ENCODE results near the gene RFTN1. TPM values are rescaled to one million over a fixed set of nuclear protein-coding genes. Genes with fewer than 3 reads are reported as not detected.

The RFTN1 gene
- total RNA-seq, 1 experiment from 2014 or later = 0.90 TPM

DNA sequence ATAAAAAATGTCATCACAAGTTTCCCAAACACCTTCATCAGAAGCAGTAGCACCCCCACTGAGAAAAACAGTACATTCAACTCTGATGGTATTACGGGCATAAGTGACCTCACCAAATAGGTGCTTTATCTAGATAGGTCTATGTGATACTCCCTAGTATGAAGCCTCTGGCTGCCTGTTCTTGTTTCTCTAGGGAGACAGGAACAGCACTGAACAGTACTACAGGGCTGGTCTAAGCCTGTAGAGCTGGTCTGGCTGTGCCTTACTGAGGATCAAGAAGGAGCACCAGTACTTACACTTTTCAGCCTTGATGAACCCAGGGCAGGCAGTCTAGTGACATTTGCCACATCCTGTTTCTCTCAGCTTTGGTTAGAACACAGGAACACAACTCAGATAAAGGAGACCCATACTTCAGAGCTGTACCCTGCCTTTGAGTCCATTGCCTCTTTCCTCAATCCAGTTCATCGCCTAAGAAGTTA lies 212.6 kb downstream of the RFTN1 start:
- DNase-seq = no peak

DNA sequence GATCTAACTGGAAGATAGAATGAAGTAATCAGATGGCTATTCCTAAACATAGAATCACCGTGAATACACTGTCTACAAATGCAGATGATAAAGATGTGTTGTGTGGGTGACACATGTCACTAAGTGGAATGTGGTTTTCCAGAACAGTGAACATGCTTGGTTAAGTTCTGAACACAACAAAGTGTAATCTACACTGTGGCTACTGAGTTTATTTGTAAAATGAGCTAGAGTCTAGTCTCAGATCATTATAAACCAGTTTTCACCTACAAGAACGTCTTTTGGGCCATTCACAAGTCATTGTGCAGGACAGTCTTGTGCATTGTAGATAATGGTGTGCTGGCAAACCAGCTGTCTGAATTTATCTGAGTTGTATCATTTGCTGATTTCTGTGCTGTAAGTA lies 213.2 kb downstream of the RFTN1 start:
- H3K27me3 ChIP-seq (ENCODE audit: control insufficient read depth, insufficient read depth, low read length) = no peaks in the 10 kb centered on the region
- DNase-seq = no peak
- no peak overlapping the region for H3K4me3 ChIP-seq (ENCODE audit: insufficient read depth, low read depth, low read length)
- H3K36me3 ChIP-seq (replicated peaks; ENCODE audit: control insufficient read depth, insufficient read depth, low read length) = peaks cover 3% of the 10 kb centered on the region

More for the DNA sequence above, 212.6 kb downstream of the RFTN1 start:
- H3K36me3 ChIP-seq (replicated peaks; ENCODE audit: control insufficient read depth, insufficient read depth, low read length) = peaks cover 2% of the 10 kb centered on the region
- no peaks in the 10 kb centered on the region for H3K27me3 ChIP-seq (ENCODE audit: control insufficient read depth, insufficient read depth, low read length)
- H3K4me3 ChIP-seq (ENCODE audit: insufficient read depth, low read depth, low read length) = no peak overlapping the region

DNA sequence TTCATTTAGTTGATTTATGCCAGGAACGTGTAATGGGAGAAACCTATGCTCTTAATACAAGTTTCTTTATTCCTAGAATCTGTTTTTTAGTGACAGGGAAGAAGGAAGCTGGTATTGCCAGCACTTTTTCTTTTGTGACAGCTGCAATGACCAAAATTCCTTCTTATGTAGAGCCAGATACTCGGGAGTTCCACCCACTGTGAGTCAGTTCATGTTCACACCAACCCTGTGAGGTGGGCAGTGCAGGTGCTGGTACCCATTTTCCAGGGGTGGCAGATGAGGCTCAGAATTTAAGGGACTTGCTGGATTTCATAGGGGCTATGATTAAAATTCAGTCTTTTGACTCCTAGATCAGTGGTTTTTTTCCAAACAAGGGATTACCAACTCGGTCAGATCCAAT lies 213.8 kb downstream of the RFTN1 start:
- H3K36me3 ChIP-seq (replicated peaks; ENCODE audit: control insufficient read depth, insufficient read depth, low read length) = peaks cover 2% of the 10 kb centered on the region
- no peak overlapping the region for H3K4me3 ChIP-seq (ENCODE audit: insufficient read depth, low read depth, low read length)
- no peak for DNase-seq
- no peaks in the 10 kb centered on the region for H3K27me3 ChIP-seq (ENCODE audit: control insufficient read depth, insufficient read depth, low read length)

DNA sequence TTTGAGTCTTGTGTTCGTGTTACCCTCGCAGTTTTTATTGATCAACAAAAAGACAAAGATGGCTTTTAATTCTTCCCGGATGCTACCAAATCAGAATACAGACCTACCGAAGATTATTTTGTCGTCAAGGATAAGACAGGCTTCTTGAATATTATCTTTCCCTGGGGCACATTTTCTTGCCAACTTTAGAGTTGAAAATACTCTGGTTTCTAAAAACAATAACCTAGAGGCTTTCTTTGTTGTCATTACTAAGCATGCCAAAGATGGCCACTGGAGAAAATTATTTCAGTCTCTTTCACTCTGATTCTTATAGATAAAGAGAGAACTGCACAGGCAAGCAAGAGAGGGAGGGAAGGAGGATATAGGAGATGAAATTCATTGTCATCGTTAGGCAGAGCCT lies 214.6 kb downstream of the RFTN1 start:
- H3K36me3 ChIP-seq (replicated peaks; ENCODE audit: control insufficient read depth, insufficient read depth, low read length) = peaks cover 2% of the 10 kb centered on the region
- DNase-seq = no peak
- no peak overlapping the region for H3K4me3 ChIP-seq (ENCODE audit: insufficient read depth, low read depth, low read length)
- no peaks in the 10 kb centered on the region for H3K27me3 ChIP-seq (ENCODE audit: control insufficient read depth, insufficient read depth, low read length)

DNA sequence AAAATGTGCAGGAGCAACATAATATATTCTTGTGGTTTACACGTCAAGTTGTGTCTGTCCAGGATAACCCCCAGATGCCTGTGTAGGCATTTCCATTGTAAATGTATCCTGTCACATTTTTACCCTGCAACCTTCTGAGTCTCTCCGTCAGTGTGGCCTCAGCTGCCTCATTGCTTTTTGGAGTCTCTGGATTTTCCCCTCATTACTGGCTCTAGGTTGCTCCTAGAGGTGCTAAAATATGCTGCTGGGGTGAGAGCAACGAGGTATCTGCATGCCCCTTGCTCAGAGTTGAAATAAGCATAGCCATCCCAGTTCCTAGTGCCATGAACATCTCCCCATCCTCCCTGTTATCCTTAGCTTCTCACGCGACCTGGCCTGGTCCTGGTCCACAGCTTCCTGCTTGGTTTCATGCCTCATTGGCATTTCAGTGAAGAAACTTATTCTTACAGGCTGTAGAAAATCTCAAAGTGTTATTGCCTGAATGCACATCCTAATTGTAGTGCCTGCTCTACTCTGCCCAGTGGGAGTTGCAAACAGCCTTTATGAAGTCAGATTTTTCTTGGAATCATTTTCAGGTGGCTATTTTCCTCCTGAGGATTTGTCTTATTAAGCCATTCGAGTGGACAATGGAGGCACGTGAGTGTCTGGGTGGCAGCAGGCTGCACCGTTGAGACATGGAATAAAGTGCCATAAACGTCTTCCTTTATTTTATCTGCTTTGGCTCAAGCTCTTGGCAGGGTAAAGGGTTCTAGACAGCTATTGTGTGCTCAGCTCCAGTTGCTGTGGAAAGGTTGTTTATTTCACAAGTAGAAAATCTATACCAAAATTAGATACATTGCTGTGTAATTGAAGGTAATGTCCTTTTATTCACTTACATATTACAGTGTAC lies 215.3 kb downstream of the RFTN1 start:
- H3K4me3 ChIP-seq (ENCODE audit: insufficient read depth, low read depth, low read length) = no peak overlapping the region
- peaks cover 2% of the 10 kb centered on the region for H3K36me3 ChIP-seq (replicated peaks; ENCODE audit: control insufficient read depth, insufficient read depth, low read length)
- no peaks in the 10 kb centered on the region for H3K27me3 ChIP-seq (ENCODE audit: control insufficient read depth, insufficient read depth, low read length)
- DNase-seq = no peak

DNA sequence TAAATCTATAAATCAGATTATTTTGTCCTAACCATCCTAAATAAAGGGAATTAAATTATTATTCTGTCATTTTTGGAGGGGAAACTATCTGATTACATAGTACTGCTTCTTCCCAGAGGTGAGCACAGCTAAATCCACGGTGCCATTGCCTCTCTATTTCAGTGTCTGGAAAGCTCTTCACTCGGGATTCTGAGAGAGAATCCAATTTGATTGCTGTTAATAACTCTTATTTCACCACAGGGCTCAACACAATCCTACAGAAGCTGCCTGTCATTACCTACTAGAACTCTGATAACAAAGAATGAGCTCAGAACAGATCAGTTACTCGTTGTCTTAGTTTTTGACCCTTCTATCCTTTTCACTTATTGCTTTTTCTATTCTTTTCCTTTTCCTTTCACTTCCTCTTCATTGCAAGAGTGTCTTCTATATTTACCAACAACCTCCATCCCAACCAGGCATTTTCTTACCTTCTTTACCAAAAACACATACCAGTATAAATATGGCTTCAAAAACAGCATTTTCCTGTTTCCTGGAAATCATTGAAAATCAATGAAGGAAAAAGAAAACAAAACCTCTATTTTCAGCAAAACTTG lies 218.1 kb downstream of the RFTN1 start:
- H3K27me3 ChIP-seq (ENCODE audit: control insufficient read depth, insufficient read depth, low read length) = no peaks in the 10 kb centered on the region
- H3K36me3 ChIP-seq (replicated peaks; ENCODE audit: control insufficient read depth, insufficient read depth, low read length) = peaks cover 2% of the 10 kb centered on the region
- DNase-seq = no peak
- H3K4me3 ChIP-seq (ENCODE audit: insufficient read depth, low read depth, low read length) = no peak overlapping the region

DNA sequence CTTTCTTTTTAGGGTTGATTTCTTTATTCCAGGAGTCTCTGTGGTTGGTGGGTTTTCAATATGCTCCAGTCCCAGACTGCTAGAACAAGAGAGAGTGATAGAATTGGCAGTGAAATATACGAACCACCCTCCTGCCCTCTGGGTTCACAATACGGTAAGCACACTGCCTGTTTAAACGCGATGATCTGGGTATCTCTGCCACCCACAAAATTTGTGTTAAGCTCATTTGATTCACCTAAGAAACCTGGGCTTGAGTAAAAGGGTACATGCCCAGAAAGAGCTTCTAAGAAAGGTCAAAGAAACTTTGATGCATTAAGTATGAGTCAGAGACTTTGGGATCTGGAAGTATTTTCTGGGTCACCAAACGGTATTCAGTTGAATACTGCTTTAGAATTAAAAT lies 218.7 kb downstream of the RFTN1 start:
- Histone ChIP-seq H3K36me3 (replicated peaks; ENCODE audit: control insufficient read depth, insufficient read depth, low read length) (peaks cover 2% of the 10 kb centered on the region), H3K4me3 (ENCODE audit: insufficient read depth, low read depth, low read length) (no peak overlapping the region), H3K27me3 (ENCODE audit: control insufficient read depth, insufficient read depth, low read length) (no peaks in the 10 kb centered on the region)
- no peak for DNase-seq

DNA sequence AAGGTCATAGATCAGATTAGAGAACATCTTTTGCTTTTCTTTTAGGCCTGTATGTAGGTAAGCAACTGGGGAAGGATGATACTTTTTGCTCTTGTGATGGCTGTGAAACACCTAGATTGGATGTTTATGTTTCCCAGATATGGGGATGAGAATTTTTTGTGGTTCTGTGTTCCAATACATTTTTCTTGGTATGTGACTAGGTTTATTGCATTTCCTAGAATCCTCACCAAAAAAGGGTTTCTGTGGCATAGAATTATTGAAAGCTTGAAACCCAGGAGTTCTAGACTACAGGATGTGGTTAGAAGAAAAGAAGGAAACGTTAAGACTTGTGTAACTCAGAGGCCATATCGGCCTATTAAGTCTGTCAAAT lies 222.7 kb downstream of the RFTN1 start:
- H3K4me3 ChIP-seq (ENCODE audit: insufficient read depth, low read depth, low read length) = no peak overlapping the region
- no peaks in the 10 kb centered on the region for H3K27me3 ChIP-seq (ENCODE audit: control insufficient read depth, insufficient read depth, low read length)
- H3K36me3 ChIP-seq (replicated peaks; ENCODE audit: control insufficient read depth, insufficient read depth, low read length) = peaks cover under 1% of the 10 kb centered on the region
- no peak for DNase-seq

DNA sequence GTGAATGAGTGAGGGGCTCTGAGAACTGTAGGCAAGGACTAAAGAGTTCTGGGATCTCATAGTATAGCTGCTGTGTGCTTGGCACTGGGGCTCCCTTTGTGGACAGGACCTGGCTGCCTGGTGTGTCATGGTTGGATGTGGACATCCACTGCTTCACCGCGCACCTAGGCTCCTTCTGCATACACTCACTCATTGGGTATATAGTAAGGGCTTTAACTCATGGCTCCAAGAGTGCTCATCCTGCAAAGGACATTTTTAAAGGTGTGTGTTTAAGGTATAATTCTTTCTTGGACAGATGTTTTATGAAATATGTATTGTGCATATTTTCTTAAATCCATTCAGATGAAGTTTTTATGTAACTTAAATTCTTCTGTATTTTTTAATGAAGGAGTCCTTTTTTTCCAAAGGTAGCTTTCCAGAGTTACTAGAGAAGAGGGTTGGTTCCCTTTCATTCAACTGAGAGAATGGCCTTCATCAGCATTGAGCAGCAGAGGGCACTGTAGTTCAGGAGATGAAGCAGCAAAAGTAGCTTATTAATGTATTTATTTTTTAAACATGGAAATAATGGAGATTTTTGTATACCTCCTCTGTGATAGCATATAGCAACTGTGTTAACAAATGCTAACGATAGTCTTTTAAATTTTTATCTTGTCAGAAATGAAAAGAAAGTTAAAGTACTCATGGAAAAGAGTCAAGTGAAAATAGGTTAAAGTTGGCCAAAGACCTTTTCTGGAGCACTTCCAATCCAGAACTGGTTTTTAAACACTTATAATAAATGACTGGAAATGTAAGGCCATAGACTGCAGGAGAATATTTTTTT lies 223.3 kb downstream of the RFTN1 start:
- DNase-seq = no peak
- H3K4me3 ChIP-seq (ENCODE audit: insufficient read depth, low read depth, low read length) = no peak overlapping the region
- no peaks in the 10 kb centered on the region for H3K27me3 ChIP-seq (ENCODE audit: control insufficient read depth, insufficient read depth, low read length)
- no peaks in the 10 kb centered on the region; the same call in 1 of the 2 replicates for H3K36me3 ChIP-seq (replicated peaks; ENCODE audit: control insufficient read depth, insufficient read depth, low read length)

DNA sequence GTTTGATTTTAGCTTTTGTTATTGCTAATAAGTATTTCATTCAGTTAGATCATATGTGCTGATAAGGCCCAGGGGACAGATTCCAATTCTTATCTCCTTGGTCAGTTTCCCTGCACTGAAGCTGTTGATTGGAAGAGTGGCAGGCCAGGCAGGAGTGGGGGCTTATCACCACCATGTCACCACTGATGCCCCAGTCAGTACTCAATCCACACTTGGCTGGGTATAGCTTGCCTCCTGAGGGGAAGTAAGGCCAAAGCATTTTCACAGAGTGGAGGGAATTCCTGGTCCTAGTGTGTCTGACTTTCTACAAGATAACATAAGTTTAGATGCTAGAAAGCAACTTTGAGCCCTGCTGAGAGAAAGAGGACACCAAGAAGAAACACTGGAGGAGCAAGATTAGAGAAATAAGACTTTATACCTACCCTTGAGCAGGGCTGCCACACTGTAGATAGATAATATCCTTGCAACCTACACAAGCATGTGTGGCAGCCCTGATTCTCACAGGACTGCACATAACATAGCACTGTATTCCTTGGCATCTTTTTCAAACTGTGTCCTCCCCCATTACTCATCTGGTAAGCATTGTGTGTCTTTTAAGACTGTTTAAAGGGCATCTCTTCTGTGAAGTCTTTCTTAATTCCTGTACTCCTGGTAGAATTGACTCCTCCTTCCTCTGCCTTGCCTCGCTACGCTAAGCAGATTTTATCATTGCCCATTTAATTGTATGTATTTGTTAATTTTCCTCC lies 224.2 kb downstream of the RFTN1 start:
- no peak for DNase-seq
- no peak overlapping the region for H3K4me3 ChIP-seq (ENCODE audit: insufficient read depth, low read depth, low read length)
- H3K36me3 ChIP-seq (replicated peaks; ENCODE audit: control insufficient read depth, insufficient read depth, low read length) = no peaks in the 10 kb centered on the region; the same call in 1 of the 2 replicates
- no peaks in the 10 kb centered on the region for H3K27me3 ChIP-seq (ENCODE audit: control insufficient read depth, insufficient read depth, low read length)

DNA sequence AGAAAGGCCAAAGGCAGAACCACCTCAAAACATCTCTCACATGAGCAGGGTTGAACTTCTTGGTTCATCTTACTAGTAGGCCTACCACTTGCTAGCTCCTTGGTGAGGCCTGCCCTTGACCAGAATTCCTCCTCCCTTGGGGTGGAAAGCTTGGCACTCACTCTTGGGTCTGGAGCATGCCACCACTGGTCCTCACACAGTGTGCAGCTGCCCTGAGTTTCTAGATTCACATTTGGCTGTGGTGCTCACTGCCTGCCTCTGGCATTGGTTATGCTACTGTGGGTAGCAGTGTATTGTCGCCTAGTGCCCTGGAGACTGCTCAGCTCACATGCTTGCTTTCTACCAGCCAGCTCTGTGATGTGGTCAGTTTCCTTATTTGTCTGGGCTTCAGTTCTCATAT lies 224.8 kb downstream of the RFTN1 start:
- Histone ChIP-seq H3K4me3 (ENCODE audit: insufficient read depth, low read depth, low read length) (no peak overlapping the region), H3K27me3 (ENCODE audit: control insufficient read depth, insufficient read depth, low read length) (no peaks in the 10 kb centered on the region), H3K36me3 (replicated peaks; ENCODE audit: control insufficient read depth, insufficient read depth, low read length) (peaks cover 1% of the 10 kb centered on the region)
- no peak for DNase-seq

DNA sequence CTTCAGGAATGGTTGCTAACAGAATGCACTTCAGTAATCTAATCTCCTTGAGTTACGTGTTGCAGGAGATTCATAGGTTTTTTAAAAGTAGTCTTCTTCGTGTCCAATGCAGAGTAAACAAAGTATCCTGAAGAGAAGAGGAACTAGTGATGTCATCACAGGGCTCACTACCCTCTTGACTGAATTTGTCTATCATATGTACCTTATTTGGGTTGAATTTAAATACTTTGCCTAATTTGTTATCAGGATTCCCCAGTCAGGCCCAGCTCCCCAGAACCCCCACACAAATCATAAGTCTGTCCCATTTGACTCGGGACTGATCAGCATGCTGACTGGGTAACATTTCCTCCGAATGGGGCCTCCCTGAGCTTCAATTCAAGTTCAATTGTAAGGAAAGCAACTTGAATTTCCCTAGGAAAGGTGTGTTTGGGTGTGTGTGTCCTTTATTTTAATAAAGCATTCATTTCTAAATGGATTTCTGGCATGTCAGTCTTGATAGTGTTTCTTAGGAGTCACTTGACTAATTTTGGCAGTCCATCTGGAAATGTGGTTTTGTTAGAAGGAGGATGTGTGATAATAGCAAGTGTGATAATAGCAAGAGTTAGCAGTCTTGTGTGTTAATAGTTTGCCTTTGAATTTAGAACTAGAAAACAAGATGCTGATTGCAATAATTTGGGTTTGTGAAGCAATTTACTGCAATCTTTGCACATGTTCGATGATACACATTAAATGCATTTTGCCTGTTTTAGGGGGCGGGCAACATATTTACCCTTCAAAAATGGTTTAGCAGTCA lies 226.6 kb downstream of the RFTN1 start:
- no peak for DNase-seq
- Histone ChIP-seq H3K36me3 (replicated peaks; ENCODE audit: control insufficient read depth, insufficient read depth, low read length) (peaks cover 3% of the 10 kb centered on the region), H3K4me3 (ENCODE audit: insufficient read depth, low read depth, low read length) (no peak overlapping the region), H3K27me3 (ENCODE audit: control insufficient read depth, insufficient read depth, low read length) (no peaks in the 10 kb centered on the region)

DNA sequence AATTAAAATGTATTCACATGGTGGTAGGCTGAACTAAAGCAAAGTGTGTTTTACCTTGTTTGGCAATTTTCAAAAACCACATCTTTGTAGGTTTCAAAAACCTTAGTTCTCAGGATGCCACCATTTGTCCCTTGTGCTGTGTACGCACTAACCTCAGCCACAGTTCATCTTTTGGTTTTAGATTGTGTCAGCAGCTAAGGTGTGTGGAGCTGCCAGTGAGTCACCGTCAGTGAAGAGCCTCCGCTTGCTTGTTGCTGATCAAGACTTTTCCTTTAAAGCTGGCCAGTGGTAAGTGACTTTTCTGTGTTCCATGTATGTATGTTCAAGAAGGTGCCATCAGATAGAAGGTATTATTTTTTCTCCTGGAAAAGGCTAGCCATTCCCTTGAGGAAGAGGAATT lies 227.3 kb downstream of the RFTN1 start:
- Histone ChIP-seq H3K27me3 (ENCODE audit: control insufficient read depth, insufficient read depth, low read length) (no peaks in the 10 kb centered on the region), H3K4me3 (ENCODE audit: insufficient read depth, low read depth, low read length) (no peak overlapping the region), H3K36me3 (replicated peaks; ENCODE audit: control insufficient read depth, insufficient read depth, low read length) (peaks cover 3% of the 10 kb centered on the region)
- no peak for DNase-seq
